GM19438 (cell line): ENCODE results near the gene CLEC19A.

Experiments used
- ATAC-seq: cut with Tn5 transposase; IDR thresholded peaks from one replicate; pipeline ENCODE4 v1.9.1; 2021; ENCODE audit warnings: low read depth; ENCODE audit not compliant: unreplicated experiment

CLEC19A gene

GRCh38 chr16:19284207-19284606, 1.3 kb upstream of the CLEC19A start:
- no peak for ATAC-seq

GRCh38 chr16:19286827-19287226, 1.3 kb downstream of the CLEC19A start:
- no peak for ATAC-seq

DNA sequence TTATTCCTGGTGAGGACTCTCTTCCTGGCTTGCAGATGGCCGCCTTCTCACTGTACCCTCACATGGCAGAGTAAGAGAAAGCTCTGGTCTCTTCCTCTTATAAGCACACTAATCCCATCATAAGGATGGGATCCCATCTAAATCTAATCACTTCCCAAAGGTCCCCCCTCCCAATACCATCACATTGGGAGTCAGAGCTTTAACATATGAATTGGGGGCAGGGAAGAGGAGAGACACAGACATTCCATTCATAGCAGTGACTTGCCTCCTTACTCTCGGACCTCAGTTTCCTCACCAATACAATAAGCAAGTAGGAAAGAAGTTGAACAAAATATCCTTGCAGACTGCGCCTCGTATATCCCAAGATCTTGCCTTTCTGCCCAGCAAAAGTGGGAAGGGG, 1.7 kb downstream of the CLEC19A start:
- ATAC-seq: no peak

DNA sequence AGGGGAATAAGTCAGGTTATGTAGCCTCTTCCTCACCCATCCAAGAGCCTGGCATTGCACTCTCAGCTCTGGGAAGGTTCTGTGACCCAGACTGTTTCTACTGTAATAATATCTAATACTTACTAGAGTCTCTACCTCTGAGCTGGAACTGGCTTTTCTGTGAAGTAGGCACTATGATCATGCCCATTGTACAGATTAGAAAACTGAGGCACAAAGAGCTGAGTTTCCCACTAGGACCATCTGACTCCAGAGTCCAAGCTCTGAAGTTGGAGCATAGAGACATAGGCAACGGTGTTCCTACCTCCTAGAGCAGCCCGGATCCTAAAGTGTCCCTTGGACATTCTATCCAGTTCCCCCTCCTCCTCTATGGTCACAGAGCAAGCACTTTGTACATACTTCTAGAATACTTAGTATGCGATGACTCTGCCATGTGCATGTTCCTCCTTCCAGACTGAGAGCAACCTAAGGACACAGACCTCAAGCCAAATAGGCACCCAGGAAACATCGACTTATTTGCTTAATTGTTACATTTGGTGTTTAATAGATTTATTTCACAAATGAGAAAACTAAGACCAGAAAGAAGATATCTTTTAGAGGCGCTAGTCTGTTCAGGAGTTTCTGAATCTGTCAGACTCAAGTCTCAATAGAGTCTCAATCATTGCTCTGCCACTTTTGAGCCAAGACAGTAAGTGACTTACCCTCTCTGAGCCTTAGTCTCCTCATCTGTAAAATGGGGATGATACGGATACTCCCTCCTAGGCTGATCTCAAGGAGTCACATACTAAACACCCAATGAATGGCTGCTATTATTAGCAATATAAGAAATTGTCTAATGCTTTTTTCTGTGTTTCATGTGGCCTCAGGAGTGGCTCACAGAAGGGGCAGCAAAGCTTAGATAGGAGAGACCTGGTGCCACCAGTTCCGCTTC, 3.6 kb downstream of the CLEC19A start:
- no peak for ATAC-seq

DNA sequence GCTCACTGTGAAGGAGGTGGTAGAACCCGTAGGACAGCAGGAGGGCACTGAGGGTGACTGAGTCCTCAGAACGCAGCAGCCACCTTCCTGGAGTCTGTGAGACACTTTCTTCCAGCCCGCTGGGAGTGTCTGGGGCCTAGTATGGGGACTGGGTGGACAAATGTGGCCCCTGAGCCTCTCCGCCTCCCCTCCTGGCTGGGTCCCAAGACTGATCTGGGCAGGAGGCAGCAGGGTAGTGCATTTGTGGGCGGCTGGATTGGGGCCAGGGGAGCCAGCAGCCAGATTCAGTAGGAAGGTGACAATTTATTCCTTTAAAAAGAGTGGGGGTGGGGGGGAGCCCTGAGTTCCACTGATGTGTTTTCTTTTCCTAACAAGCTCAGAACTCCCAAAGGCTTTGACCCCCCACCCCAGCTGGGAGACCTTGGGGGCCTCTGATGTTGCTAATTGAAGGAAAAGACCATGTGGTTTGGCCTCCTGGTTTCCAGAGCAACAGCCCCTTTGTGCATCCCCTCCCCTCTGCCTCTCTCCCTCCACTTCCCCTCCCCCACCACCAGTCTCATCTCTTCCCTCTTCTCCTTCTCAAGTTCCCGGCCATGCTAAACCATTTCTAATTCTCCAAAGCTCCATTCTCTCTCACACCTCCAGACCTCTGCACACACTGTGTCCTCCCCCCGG, 4.4 kb downstream of the CLEC19A start:
- no peak for ATAC-seq

GRCh38 chr16:19290860-19291259, 5.3 kb downstream of the CLEC19A start:
- ATAC-seq: no peak

DNA sequence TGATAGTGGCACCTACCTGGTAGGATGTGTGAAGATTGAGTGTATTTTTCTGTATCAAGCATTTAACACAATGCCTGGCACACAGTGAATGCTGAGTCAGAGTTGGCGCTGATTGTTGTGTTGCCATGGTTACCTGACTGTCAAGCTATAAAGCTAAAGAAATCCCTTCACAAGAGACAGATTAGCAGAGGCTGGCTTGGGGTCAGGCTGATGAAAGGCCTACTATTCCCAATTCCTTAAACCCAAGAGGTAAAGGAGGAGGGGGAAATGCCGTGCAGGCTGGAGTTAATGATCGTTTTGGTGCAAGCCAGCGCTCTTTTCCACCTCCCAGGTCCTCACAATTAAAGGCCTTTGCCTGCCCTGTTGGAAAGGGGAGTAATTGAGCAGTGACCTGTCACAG, 5.9 kb downstream of the CLEC19A start:
- ATAC-seq: no peak

GRCh38 chr16:19292186-19292585, 6.7 kb downstream of the CLEC19A start:
- no peak for ATAC-seq

- peak; percentile 68 for ATAC-seq
Observed at GRCh38 chr16:19294156-19294649, 8.7 kb downstream of the CLEC19A start.

GRCh38 chr16:19295393-19295792, 9.9 kb downstream of the CLEC19A start:
- no peak for ATAC-seq

GRCh38 chr16:19297454-19297853, 11.9 kb downstream of the CLEC19A start:
- no peak for ATAC-seq

GRCh38 chr16:19299565-19299964, 14.0 kb downstream of the CLEC19A start:
- no peak for ATAC-seq

GRCh38 chr16:19301931-19302330, 16.4 kb downstream of the CLEC19A start:
- no peak for ATAC-seq

DNA sequence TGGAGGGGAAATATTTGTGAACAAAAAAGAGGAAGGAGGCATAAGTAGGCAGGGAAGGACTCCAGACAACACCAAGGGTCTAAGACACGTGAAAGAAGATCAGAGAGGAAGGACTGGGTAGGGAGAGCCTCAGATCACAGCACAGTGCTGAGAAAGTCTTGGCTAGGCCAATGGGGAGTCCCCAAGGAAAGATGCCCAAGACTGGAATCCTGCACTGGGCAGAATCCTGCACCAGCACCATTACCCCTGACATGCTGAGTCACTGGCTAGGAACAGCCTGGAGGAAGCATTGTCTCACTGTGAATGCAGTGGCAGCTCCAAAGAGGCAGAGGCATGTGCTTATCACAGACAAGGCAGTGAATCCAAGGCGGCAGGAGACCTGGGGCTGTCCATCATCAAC, 19.2 kb downstream of the CLEC19A start:
- ATAC-seq: no peak

DNA sequence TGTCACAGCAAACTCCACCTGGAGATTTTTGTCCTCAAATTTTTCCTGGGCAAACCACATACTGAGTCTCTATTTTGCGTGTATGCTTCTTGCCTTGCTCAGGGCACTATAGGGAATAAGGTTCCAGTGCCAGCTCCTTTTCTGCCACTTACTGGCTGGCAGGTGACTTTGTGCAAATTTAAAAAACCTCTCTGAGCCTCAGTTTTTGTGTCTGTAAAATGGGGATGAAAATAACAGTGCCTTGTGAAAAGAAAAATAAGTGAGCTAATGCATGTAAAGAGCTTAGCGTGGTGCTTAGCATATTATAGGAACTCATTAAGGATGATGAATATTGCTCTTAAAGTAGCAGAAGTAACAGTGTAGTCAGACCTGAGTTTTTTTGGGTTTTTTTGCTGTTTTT, 19.9 kb downstream of the CLEC19A start:
- ATAC-seq: no peak

DNA sequence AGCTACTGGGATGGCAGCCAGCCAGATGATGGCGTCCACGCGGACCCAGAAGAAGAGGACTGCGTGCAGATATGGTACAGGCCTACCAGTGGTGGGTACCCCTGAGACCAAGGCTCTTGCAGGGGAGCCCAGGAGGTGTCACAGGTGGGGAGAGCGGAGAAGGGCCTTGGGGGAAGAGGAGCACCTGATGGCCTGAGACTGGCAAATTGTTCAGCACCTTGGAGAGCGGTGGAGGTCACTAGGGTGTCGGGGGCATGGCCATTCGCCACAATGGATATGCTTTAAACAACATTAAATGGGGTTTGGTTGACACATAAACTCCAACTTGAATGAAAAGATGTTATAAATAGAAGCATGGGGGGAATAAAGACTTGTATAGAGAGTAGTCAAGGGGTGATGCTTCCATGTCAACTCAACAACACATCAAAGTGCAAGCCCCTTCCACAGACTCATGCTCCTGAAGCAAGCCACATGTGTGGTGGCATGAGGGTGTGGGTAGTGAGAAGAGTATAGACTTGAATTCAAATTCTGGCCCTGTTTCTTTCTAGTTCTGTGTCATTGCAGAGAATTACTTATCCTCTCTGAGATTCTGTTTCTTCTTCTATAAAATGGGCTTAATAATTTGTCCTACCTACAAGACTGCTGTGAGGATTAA, 22.2 kb downstream of the CLEC19A start:
- no peak for ATAC-seq

DNA sequence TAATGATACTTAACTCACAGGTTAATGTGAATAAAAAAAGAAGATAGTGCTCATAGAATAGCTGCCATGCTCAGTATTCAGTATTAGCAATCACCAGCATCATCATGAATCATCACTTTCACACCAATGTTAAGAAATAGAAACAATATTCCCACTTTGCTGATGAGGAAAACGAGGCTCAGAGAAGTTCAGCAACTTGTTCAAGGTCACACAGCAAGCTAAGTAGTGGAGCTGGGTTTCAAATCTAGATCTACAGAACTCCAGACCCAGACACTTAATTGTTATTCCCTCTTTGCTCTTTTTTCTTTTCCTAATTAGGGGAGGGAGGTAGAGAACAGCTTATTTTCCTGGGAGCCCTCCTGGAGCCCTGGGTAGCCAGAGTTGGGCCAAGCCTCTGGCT, 22.9 kb downstream of the CLEC19A start:
- no peak for ATAC-seq

GRCh38 chr16:19309178-19309577, 23.6 kb downstream of the CLEC19A start:
- no peak for ATAC-seq

- no peak for ATAC-seq
Observed at GRCh38 chr16:19314718-19315425, 29.3 kb downstream of the CLEC19A start.

DNA sequence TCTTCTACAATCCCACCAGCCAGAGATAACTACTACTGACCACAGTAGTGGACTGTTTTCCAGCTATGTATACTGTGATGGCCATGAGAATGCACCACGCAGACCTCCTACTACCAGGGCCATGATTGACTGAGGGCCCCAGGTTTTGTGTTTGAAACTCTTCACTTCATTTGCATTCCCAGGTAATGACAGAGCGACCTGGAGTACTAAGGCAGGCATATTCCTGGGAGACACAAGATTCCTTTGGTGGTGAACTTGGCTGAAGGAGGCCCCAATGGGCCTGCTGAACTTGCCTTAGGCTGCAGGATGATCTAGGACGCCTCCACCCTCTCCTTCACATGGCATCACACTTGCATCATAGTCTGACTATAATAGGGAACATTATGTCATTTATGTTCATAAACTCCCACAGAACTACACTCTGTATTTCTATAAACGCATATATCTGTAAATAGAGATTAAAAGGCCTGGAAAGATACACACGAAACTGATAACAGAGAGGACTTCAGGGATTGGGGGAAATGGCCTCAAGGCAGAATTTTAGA, 30.4 kb downstream of the CLEC19A start:
- no peak for ATAC-seq
